Adrenal gland (tissue), 12 donors: ENCODE data around the gene MOGAT3. TPM values are rescaled to one million over a fixed set of nuclear protein-coding genes. Genes with fewer than 3 reads are reported as not detected.

ENCODE experiments used
- DNase-seq, 7 donors: peaks; one replicate each; pipeline ENCODE4 v3.0.0-alpha.2; 2019 to 2020
- H3K27ac ChIP-seq, 5 donors: fragments of 200-600 bp; sonication (generic) in 4 of 5; 1 replicate in 3 of 5; 2 replicates in 2 of 5; pipeline versions ENCODE4 v1.5.1 to v1.8.0; 2016 to 2020; ENCODE audit warnings: mild to moderate bottlenecking in 1 of 5
- H3K27me3 ChIP-seq: fragments of 200-600 bp; 2 replicates; pipeline ENCODE4 v1.8.0; 2021
- H3K36me3 ChIP-seq, 2 donors: fragments of 200-600 bp; replicated peaks in 1 of 2; 1 replicate in 1 of 2; 2 replicates in 1 of 2; pipeline versions ENCODE4 v1.5.1 to v1.8.0; 2018 to 2022
- H3K4me1 ChIP-seq, 2 donors: fragments of 200-600 bp; replicated peaks in 1 of 2; 1 replicate in 1 of 2; 2 replicates in 1 of 2; pipeline versions ENCODE4 v1.5.1 to v1.8.0; 2018 to 2021
- H3K4me3 ChIP-seq, 4 donors: fragments of 200-600 bp; sonication (generic) in 3 of 4; one replicate each; pipeline ENCODE4 v1.5.1; 2016 to 2018
- H3K9me3 ChIP-seq, 3 donors: fragments of 200-600 bp; sonication (generic) in 1 of 3; replicated peaks in 1 of 3; 1 replicate in 2 of 3; 2 replicates in 1 of 3; pipeline versions ENCODE4 v1.5.1 to v1.8.0; 2016 to 2021
- CTCF ChIP-seq, 6 experiments: fragments of 450-650 bp in 4 of 6; fragments of 200-600 bp in 2 of 6; sonication (generic) in 1 of 6; IDR thresholded peaks; 1 replicate in 5 of 6; 2 replicates in 1 of 6; pipeline versions ENCODE4 v1.5.1 to v1.8.0; 2016 to 2021; ENCODE audit warnings: antibody characterized with exemption in 6 of 6, mild to moderate bottlenecking in 2 of 6, moderate library complexity in 1 of 6
- POLR2A ChIP-seq, 2 donors: fragments of 450-650 bp; IDR thresholded peaks; one replicate each; pipeline ENCODE4 v1.6.1; 2017; ENCODE audit warnings: antibody characterized with exemption in 2 of 2, mild to moderate bottlenecking in 2 of 2, moderate library complexity in 1 of 2
- WGBS, 4 donors: extraction: QIAGEN DNeasy Blood & Tissue Kit in 2 of 4; methylation state at CpG; one replicate each; pipeline versions ENCODE4 v1.1.5 to v1.1.7; 2013 to 2017; 5-methylcytosine and 5-hydroxymethylcytosine counted together
- intact Hi-C, 2 donors: fragments of 100-400 bp; cut with DNase I; formaldehyde crosslinking; loops; one replicate each; pipeline versions ENCODE4 v1.14.1 to v1.15.0; 2022 to 2023
- polyA plus RNA-seq, 3 donors: library from polyadenylated mRNA; stranded (reverse); fragments of 200-250 nt in 2 of 3; fragments of 350-450 nt in 1 of 3; fragmentation: Illumina TruSeq in 1 of 3; extraction: RNeasy Lipid Tissue Mini Kit (QIAGEN cat#74804) in 1 of 3; gene quantifications; one replicate each; pipeline ENCODE4 v1.2.3, GENCODE V29; 2013 to 2014
- total RNA-seq, 9 donors: library from RNA; depleted of rRNA in 4 of 9; stranded (reverse); fragments of >200 nt in 4 of 9; fragments of 120-200 nt in 1 of 9; fragmentation: NEBNext Ultra II Directional in 1 of 9; extraction: Animal tissue kit (Norgen Biotek cat#: 25700) in 1 of 9; gene quantifications; one replicate each; pipeline versions ENCODE4 v1.1.0 to v1.2.4, GENCODE V29; 2013 to 2023
- donor health status: healthy with polysubstance abuse.
- donor health status: Bipolar disorder and iron deficiency.
- donor health status: DM: yes; HTN: yes; CAD: no.
- donor health status: DM: no; HTN: no; CAD: no.
- donor health status: DM: no; HTN: no; CAD: no.
- donor health status: DM: yes; HTN: yes; CAD: no.

Gene MOGAT3
- total and polyA plus RNA-seq, 12 donors = not detected

- TF ChIP-seq POLR2A (IDR thresholded peaks at IDR 0.05) (no peak), CTCF (IDR thresholded peaks at IDR 0.05) (no peak)
- no peaks in the 10 kb centered on the region for H3K36me3 ChIP-seq
- WGBS, 4 donors = 69 to 76% (median 74%) methylated on average over 5 to 21 of the region's 21 CpGs
- peaks cover 0 to 5% of the 10 kb centered on the region in 2 donors for H3K4me1 ChIP-seq
- H3K4me3 ChIP-seq = no peak overlapping the region
- DNase-seq = no peak
- H3K9me3 ChIP-seq = no peaks in the 10 kb centered on the region
- no peak overlapping the region for H3K27ac ChIP-seq
- H3K27me3 ChIP-seq = peaks cover 27% of the 10 kb centered on the region
- intact Hi-C loops = no loop called here
These were observed 2.8 kb downstream of the MOGAT3 start for GRCh38 chr7:101197991-101198390.

GRCh38 chr7:101195884-101196283, 5.0 kb downstream of the MOGAT3 start:
- H3K27me3 ChIP-seq = peaks cover 6% of the 10 kb centered on the region
- TF ChIP-seq POLR2A (IDR thresholded peaks at IDR 0.05) (no peak), CTCF (IDR thresholded peaks at IDR 0.05) (no peak)

GRCh38 chr7:101189109-101189508, 11.7 kb downstream of the MOGAT3 start:
- DNase-seq = no peak
- Histone ChIP-seq H3K9me3 (no peaks in the 10 kb centered on the region), H3K27me3 (peaks cover 7% of the 10 kb centered on the region), H3K36me3 (no peaks in the 10 kb centered on the region), H3K27ac (no peak overlapping the region), H3K4me3 (no peak overlapping the region), H3K4me1 (no peaks in the 10 kb centered on the region)
- no peak for TF ChIP-seq POLR2A (IDR thresholded peaks at IDR 0.05)
- TF ChIP-seq CTCF (IDR thresholded peaks at IDR 0.05) = no peak
- intact Hi-C loops = no loop called here
- WGBS, 4 donors = 73 to 80% (median 79%) methylated on average over 8 of the region's 8 CpGs

More at GRCh38 chr7:101195884-101196283, 5.0 kb downstream of the MOGAT3 start:
- Histone ChIP-seq H3K27ac (no peak overlapping the region), H3K36me3 (no peaks in the 10 kb centered on the region), H3K4me1 (no peaks in the 10 kb centered on the region), H3K4me3 (no peak overlapping the region), H3K9me3 (no peaks in the 10 kb centered on the region)
- WGBS, 4 donors = 80 to 85% (median 82%) methylated on average over 8 to 17 of the region's 17 CpGs
- no peak for DNase-seq
- intact Hi-C loops = no loop called here

GRCh38 chr7:101186844-101187428, 13.9 kb downstream of the MOGAT3 start:
- H3K27ac ChIP-seq = no peak overlapping the region
- WGBS, 4 donors = 61 to 84% (median 77%) methylated on average over 3 to 4 of the region's 4 CpGs
- DNase-seq = no peak
- H3K27me3 ChIP-seq = peaks cover 8% of the 10 kb centered on the region
- intact Hi-C loops = no loop called here
- H3K9me3 ChIP-seq = no peaks in the 10 kb centered on the region
- H3K4me1 ChIP-seq = no peaks in the 10 kb centered on the region
- TF ChIP-seq CTCF (IDR thresholded peaks at IDR 0.05) (no peak), POLR2A (IDR thresholded peaks at IDR 0.05) (no peak)
- H3K4me3 ChIP-seq = no peak overlapping the region
- H3K36me3 ChIP-seq = no peaks in the 10 kb centered on the region
